Endothelial cell of umbilical vein (primary cell): ENCODE data around the gene ZSWIM4. TPM values are rescaled to one million over a fixed set of nuclear protein-coding genes. Genes with fewer than 3 reads are reported as not detected.

Experiments
- BruUV-seq: library from RNA; stranded (reverse); fragments of 400-500 nt; replicated peaks from 2 replicates; lab custom pipeline; 2021; lab: Mats Ljungman, UMichigan
- CTCF ChIA-PET: fragments of 300-600, 350-600 bp; sonication (Branson Sonifier 250); formaldehyde crosslinking; loops from one replicate; lab custom pipeline; 2021; ENCODE audit warnings: antibody characterized with exemption, inconsistent platforms; lab: Charles Lee
- POLR2A ChIA-PET: fragments of 300-600, 350-600 bp; sonication (Branson Sonifier 250); formaldehyde crosslinking; loops from one replicate; lab custom pipeline; 2021; ENCODE audit warnings: antibody characterized with exemption, inconsistent platforms; lab: Charles Lee
- DNase-seq: peaks from one replicate; pipeline ENCODE4 v3.0.0-alpha.2; 2011; ENCODE audit warnings: low read depth, low spot score
- FAIRE-seq: peaks from 2 replicates; lab custom pipeline; 2011; peaks lifted over from hg19 to GRCh38; lab: Jason Lieb, UNC
- H2AFZ ChIP-seq: 2 replicates; pipeline ENCODE4 v1.6.0; 2012; ENCODE audit warnings: low read depth, low read length, control low read depth, inconsistent platforms
- H3K27ac ChIP-seq: 2 replicates; pipeline ENCODE4 v1.5.1; 2011; ENCODE audit warnings: low read depth, mild to moderate bottlenecking, control low read depth, low read length, moderate library complexity; ENCODE audit not compliant: insufficient read depth
- H3K27me3 ChIP-seq, 2 experiments: 2 replicates each; pipeline versions ENCODE4 v1.6.0 to v1.6.1; 2011; ENCODE audit warnings: low read length in 2 of 2, mixed read lengths in 1 of 2; ENCODE audit not compliant: control insufficient read depth in 2 of 2, insufficient read depth in 2 of 2
- H3K36me3 ChIP-seq, 2 experiments: 2 replicates in 1 of 2; 3 replicates in 1 of 2; pipeline ENCODE4 v1.5.1; 2011; ENCODE audit warnings: low read length in 2 of 2, mild to moderate bottlenecking in 1 of 2, moderate library complexity in 1 of 2; ENCODE audit not compliant: control insufficient read depth in 2 of 2, insufficient read depth in 2 of 2; ENCODE audit errors: extremely low read depth in 1 of 2
- H3K4me1 ChIP-seq: 3 replicates; pipeline ENCODE4 v1.5.1; 2011; ENCODE audit warnings: mild to moderate bottlenecking, low read length; ENCODE audit not compliant: control insufficient read depth, insufficient read depth; ENCODE audit errors: extremely low read depth
- H3K4me2 ChIP-seq: 2 replicates; pipeline ENCODE4 v1.6.1; 2011; ENCODE audit warnings: low read length, control low read depth, mixed read lengths; ENCODE audit not compliant: insufficient read depth
- H3K4me3 ChIP-seq, 3 experiments: fragments of 200-600 bp in 1 of 3; sonication (generic), shearing (Covaris generic) in 1 of 3; replicated peaks in 1 of 3; 2 replicates each; pipeline ENCODE4 v1.5.1; 2011 to 2016; ENCODE audit warnings: control low read depth in 3 of 3, low read length in 3 of 3, mild to moderate bottlenecking in 2 of 3, inconsistent platforms in 1 of 3, low read depth in 1 of 3, moderate library complexity in 1 of 3; ENCODE audit not compliant: insufficient read depth in 1 of 3
- H3K79me2 ChIP-seq: 2 replicates; pipeline ENCODE4 v1.6.0; 2012; ENCODE audit warnings: low read length, inconsistent platforms; ENCODE audit not compliant: control insufficient read depth, insufficient read depth
- H3K9ac ChIP-seq: replicated peaks from 2 replicates; pipeline ENCODE3; 2011; ENCODE audit warnings: low read length, control low read depth; ENCODE audit not compliant: insufficient read depth; ENCODE audit errors: extremely low read depth
- H3K9me1 ChIP-seq: replicated peaks from 3 replicates; pipeline ENCODE4 v1.6.0; 2011; ENCODE audit warnings: mild to moderate bottlenecking, low read length; ENCODE audit not compliant: control insufficient read depth, insufficient read depth; ENCODE audit errors: extremely low read depth
- H3K9me3 ChIP-seq: replicated peaks from 2 replicates; pipeline ENCODE4 v1.5.1; 2012; ENCODE audit warnings: low read length, inconsistent platforms; ENCODE audit not compliant: control insufficient read depth, insufficient read depth
- H4K20me1 ChIP-seq: replicated peaks from 2 replicates; pipeline ENCODE3; 2011; ENCODE audit warnings: mild to moderate bottlenecking, low read length; ENCODE audit not compliant: control insufficient read depth, insufficient read depth; ENCODE audit errors: extremely low read depth
- CTCF ChIP-seq, 2 donors: IDR thresholded peaks; 1 replicate in 1 of 2; 2 replicates in 1 of 2; pipeline ENCODE4 v1.5.1; 2011; ENCODE audit warnings: low read length in 2 of 2, mild to moderate bottlenecking in 2 of 2, moderate library complexity in 2 of 2, control low read depth in 1 of 2, inconsistent platforms in 1 of 2, low read depth in 1 of 2; ENCODE audit not compliant: insufficient read depth in 1 of 2; ENCODE audit errors: extremely low read depth in 1 of 2
- EZH2 ChIP-seq: IDR thresholded peaks from 2 replicates; pipeline ENCODE4 v1.6.1; 2012; ENCODE audit warnings: borderline replicate concordance, low read depth, mild to moderate bottlenecking, moderate library complexity, low read length, inconsistent platforms; ENCODE audit not compliant: severe bottlenecking
- FOS ChIP-seq: IDR thresholded peaks from 2 replicates; pipeline ENCODE4 v1.6.1; 2011; ENCODE audit warnings: mild to moderate bottlenecking, low read length, moderate library complexity, borderline replicate concordance; ENCODE audit not compliant: insufficient read depth
- GATA2 ChIP-seq: IDR thresholded peaks from 2 replicates; pipeline ENCODE4 v1.7.0; 2011; ENCODE audit warnings: low read depth, mild to moderate bottlenecking, moderate library complexity, mixed read lengths, low read length; ENCODE audit not compliant: insufficient read length, insufficient read depth
- JUN ChIP-seq: IDR thresholded peaks from 2 replicates; pipeline ENCODE4 v1.6.1; 2011; ENCODE audit warnings: borderline replicate concordance, low read depth; ENCODE audit not compliant: insufficient read length, insufficient read depth
- MAX ChIP-seq: IDR thresholded peaks from 2 replicates; pipeline ENCODE4 v1.6.1; 2011; ENCODE audit not compliant: insufficient read depth, insufficient read length
- MYC ChIP-seq: IDR thresholded peaks from one replicate; pipeline ENCODE4 v1.6.1; 2011; ENCODE audit warnings: mild to moderate bottlenecking, low read depth, low read length
- POLR2A ChIP-seq: IDR thresholded peaks from 2 replicates; pipeline ENCODE4 v1.6.1; 2012; ENCODE audit warnings: low read depth, mild to moderate bottlenecking, control low read depth, low read length
- POLR2AphosphoS5 ChIP-seq: IDR thresholded peaks from 2 replicates; pipeline ENCODE4 v1.6.1; 2012; ENCODE audit warnings: low read depth, mild to moderate bottlenecking, control low read depth, low read length, moderate library complexity; ENCODE audit not compliant: insufficient read depth
- dilution Hi-C: fragments of 300-500 bp; cut with MboI; formaldehyde crosslinking; loops from one replicate; pipeline ENCODE4 v1.15.0; 2019; ENCODE audit warnings: low sequenced_read_pairs; ENCODE audit not compliant: extremely low pct_ligation_motif_present
- intact Hi-C: fragments of 100-400 bp; cut with micrococcal nuclease; formaldehyde crosslinking; loops from one replicate; pipeline ENCODE4 v1.10.0; 2022
- polyA plus RNA-seq, 4 experiments: library from polyadenylated mRNA; depleted of rRNA in 3 of 4; stranded (reverse) in 3 of 4; unstranded in 1 of 4; fragments of >200 nt; gene quantifications; 2 replicates each; pipeline versions ENCODE4 v1.2.1 to v1.2.3, GENCODE V29; 2011 to 2012; ENCODE audit warnings: missing spikeins in 1 of 4
- total RNA-seq: library from RNA; stranded (reverse); gene quantifications from 2 replicates; pipeline ENCODE4 v1.2.3, GENCODE V29; 2021

Gene ZSWIM4
- total and polyA plus RNA-seq, 2 donors (not counting 3 experiments of a cell fraction or from before 2014, with no cell fraction given), result 12.7 to 26.6 TPM

- intact Hi-C loops (no loop called here), dilution Hi-C loops (no loop called here)
- Histone ChIP-seq H3K79me2 (peaks cover 10% of the 10 kb centered on the region), H3K27me3 (no peaks in the 10 kb centered on the region), H3K9me1 (no peaks in the 10 kb centered on the region), H3K36me3 (peaks cover 0 to 14% of the 10 kb centered on the region in 2 experiments), H4K20me1 (no peaks in the 10 kb centered on the region), H3K9ac (no peak overlapping the region), H3K4me1 (peaks cover 16% of the 10 kb centered on the region), H3K4me3 (no peak overlapping the region), H3K4me2 (no peak overlapping the region), H2AFZ (no peak overlapping the region), H3K27ac (no peak overlapping the region), H3K9me3 (no peaks in the 10 kb centered on the region)
- ChIA-PET CTCF (interaction anchor here (0.5 to 0.6 kb wide), 2 partner anchors 78 to 421 kb away, joined by 3 read pairs; no protein-coding TSS in a partner anchor), POLR2A (no interaction called here)
- FAIRE-seq (no peak), DNase-seq (no peak)
- TF ChIP-seq POLR2AphosphoS5 (no peak), FOS (no peak), CTCF (IDR thresholded peaks at IDR 0.05; ENCODE audit: extremely low read depth in 1 of 2, insufficient read depth in 1 of 2, low read depth in 1 of 2, low read length in 2 of 2) (no peak), MYC (no peak), POLR2A (no peak), JUN (no peak), MAX (no peak), EZH2 (no peak), GATA2 (no peak)
- BruUV-seq, result no TSS peak
These were observed 4.4 kb downstream of the ZSWIM4 start for GRCh38 chr19:13799669-13800068.
